K562 (cell line): ENCODE data around the gene SEC31A. TPM values are rescaled to one million over a fixed set of nuclear protein-coding genes. Genes with fewer than 3 reads are reported as not detected.

Experiments
- ARNT ChIP-seq, 2 experiments: fragments of 450-650 bp; IDR thresholded peaks; 2 replicates each; pipeline ENCODE4 v1.6.1; 2016; ENCODE audit warnings: mild to moderate bottlenecking in 1 of 2
- BRD4 ChIP-seq: fragments of 200-600 bp; sonication (generic); IDR thresholded peaks from 2 replicates; pipeline ENCODE4 v1.6.1; 2017; ENCODE audit warnings: inconsistent platforms
- FOS ChIP-seq: IDR thresholded peaks from 3 replicates; pipeline ENCODE4 v1.6.1; 2011; ENCODE audit not compliant: insufficient read length; ENCODE audit errors: extremely low read depth
- ID3 ChIP-seq, 2 experiments: fragments of 250-450 bp in 1 of 2; fragments of 450-650 bp in 1 of 2; sonication (Bioruptor Pico) in 1 of 2; IDR thresholded peaks; 2 replicates each; pipeline versions ENCODE4 v1.6.1 to v1.8.0; 2016 to 2021; ENCODE audit warnings: mild to moderate bottlenecking in 2 of 2, moderate library complexity in 2 of 2, missing compliant biosample characterization in 1 of 2, missing genetic modification characterization in 1 of 2
- JUND ChIP-seq, 2 experiments: IDR thresholded peaks; 2 replicates in 1 of 2; 3 replicates in 1 of 2; pipeline ENCODE4 v1.6.1; 2011; ENCODE audit warnings: borderline replicate concordance in 2 of 2, low read depth in 2 of 2, low read length in 2 of 2, improper control_type of control experiment in 1 of 2, missing biosample characterization in 1 of 2, missing genetic modification characterization in 1 of 2, missing genetic modification reagents in 1 of 2
- KLF13 ChIP-seq: fragments of 450-650 bp; IDR thresholded peaks from 2 replicates; pipeline ENCODE4 v1.6.1; 2016; ENCODE audit warnings: missing genetic modification characterization, low read depth, mild to moderate bottlenecking, missing compliant biosample characterization, moderate library complexity, borderline replicate concordance
- PHF20 ChIP-seq: fragments of 450-650 bp; IDR thresholded peaks from 2 replicates; pipeline ENCODE4 v1.6.1; 2018; ENCODE audit not compliant: partially characterized antibody
- RBM25 ChIP-seq: fragments of 200-400 bp; formaldehyde crosslinking; IDR thresholded peaks from 2 replicates; pipeline ENCODE4 v1.6.1; 2018; ENCODE audit warnings: low read length, low read depth, moderate library complexity; ENCODE audit not compliant: severe bottlenecking
- RFX7 ChIP-seq: fragments of 250-450 bp; sonication (Bioruptor Pico); IDR thresholded peaks from 2 replicates; pipeline ENCODE4 v1.5.1; 2021; ENCODE audit warnings: mild to moderate bottlenecking
- RREB1 ChIP-seq: fragments of 250-450 bp; sonication (Bioruptor Pico); IDR thresholded peaks from 2 replicates; pipeline ENCODE4 v1.4.0; 2020
- SIN3A ChIP-seq, 2 experiments: fragments of 150-350 bp in 1 of 2; IDR thresholded peaks; 2 replicates each; pipeline ENCODE4 v1.6.1; 2011 to 2016; ENCODE audit warnings: borderline replicate concordance in 2 of 2, low read depth in 2 of 2, low read length in 2 of 2, mild to moderate bottlenecking in 2 of 2, moderate library complexity in 2 of 2; ENCODE audit not compliant: control insufficient read depth in 1 of 2
- SMC3 ChIP-seq: conservative IDR thresholded peaks from 2 replicates; pipeline ENCODE4 v1.6.1; 2011; ENCODE audit warnings: low read depth, low read length, improper control_type of control experiment; ENCODE audit not compliant: insufficient read depth
- SPI1 ChIP-seq: IDR thresholded peaks from 2 replicates; pipeline ENCODE4 v1.6.1; 2011; ENCODE audit warnings: low read depth, low read length, control low read depth, borderline replicate concordance
- SRSF1 ChIP-seq: fragments of 200-400 bp; formaldehyde crosslinking; IDR thresholded peaks from 2 replicates; pipeline ENCODE4 v1.6.1; 2017; ENCODE audit warnings: mild to moderate bottlenecking, low read depth, low read length, moderate library complexity
- USF2 ChIP-seq: sonication (generic); formaldehyde crosslinking; IDR thresholded peaks from 2 replicates; pipeline ENCODE4 v1.5.0; 2020; ENCODE audit warnings: missing genetic modification reagents
- ZNF324 ChIP-seq: fragments of 250-450 bp; sonication (Bioruptor Pico); IDR thresholded peaks from 2 replicates; pipeline ENCODE4 v1.4.0; 2020; ENCODE audit warnings: mild to moderate bottlenecking
- polyA plus RNA-seq, 8 experiments: library from polyadenylated mRNA; depleted of rRNA in 4 of 8; stranded (reverse) in 5 of 8; unstranded in 3 of 8; fragments of >200 nt; fragmentation: Nextera tagmentation in 2 of 8; fragmentation: Illumina TruSeq in 1 of 8; extraction: Ambion mirVana in 2 of 8; extraction: Trizol in 1 of 8; gene quantifications; 2 replicates each; pipeline versions ENCODE4 v1.2.1 to v1.2.3, GENCODE V29; 2011 to 2014; ENCODE audit warnings: inconsistent platforms in 1 of 8, missing spikeins in 1 of 8
- total RNA-seq, 7 experiments: library from RNA; depleted of rRNA in 6 of 7; stranded (reverse); fragments of >200 nt in 6 of 7; fragmentation: Illumina TruSeq in 2 of 7; extraction: Trizol in 2 of 7; gene quantifications; 2 replicates each; pipeline versions ENCODE4 v1.2.1 to v1.2.3, GENCODE V29; 2011 to 2021; ENCODE audit warnings: low replicate concordance in 1 of 7
- TF ChIP-seq, protein P1 (sequence below), 2 experiments: IDR thresholded peaks; 2 replicates each; pipeline ENCODE4 v1.6.1; 2011; ENCODE audit warnings: borderline replicate concordance in 1 of 2, control low read depth in 1 of 2, low read depth in 1 of 2, low read length in 1 of 2, mild to moderate bottlenecking in 1 of 2, mixed read lengths in 1 of 2, moderate library complexity in 1 of 2; ENCODE audit not compliant: insufficient read depth in 1 of 2, insufficient read length in 1 of 2, poor library complexity in 1 of 2, severe bottlenecking in 1 of 2; ENCODE audit errors: extremely low read depth in 1 of 2

SEC31A gene
- total and polyA plus RNA-seq, 9 of the 15 experiments (the other 6 are each of a cell fraction or from before 2014, with no cell fraction given): 78.9 to 241 (median 173) TPM

DNA sequence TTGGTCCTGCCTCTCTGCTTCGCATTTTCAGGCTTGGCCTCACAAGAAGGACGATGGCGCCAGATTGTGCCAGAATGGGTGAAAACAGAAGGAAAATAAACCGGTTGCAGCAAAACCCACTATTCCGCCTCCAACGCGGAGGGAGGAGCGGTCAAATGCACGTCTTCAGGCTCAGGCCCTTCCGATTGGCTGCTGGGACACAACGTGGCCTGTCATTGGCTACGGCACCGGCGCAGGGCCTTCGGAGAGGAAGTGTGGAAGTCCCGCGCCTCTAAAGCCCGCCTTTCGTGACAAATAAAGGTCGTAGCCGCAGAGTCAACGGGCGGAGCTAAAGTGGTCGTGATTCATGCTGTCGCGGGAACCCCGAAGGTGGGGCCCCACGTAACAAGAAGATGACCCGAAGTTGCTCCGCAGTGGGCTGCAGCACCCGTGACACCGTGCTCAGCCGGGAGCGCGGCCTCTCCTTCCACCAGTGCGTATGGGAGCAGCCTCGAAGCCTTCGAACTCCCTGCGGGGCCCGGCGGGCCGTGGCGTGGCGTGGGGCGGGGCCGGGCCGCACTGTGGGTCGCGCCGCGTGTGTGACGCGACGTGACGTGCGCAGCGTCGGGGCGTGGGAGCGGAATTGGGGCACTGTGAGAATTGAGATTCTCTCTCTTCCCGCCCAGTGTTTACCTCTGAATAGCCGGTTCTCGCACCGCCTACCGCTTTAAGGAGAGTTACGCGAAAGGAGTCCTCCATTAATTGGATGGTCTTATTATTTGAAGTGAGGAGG lies 9.6 kb upstream of the SEC31A start, which contains the start of gene THAP9 (continued):
- TF ChIP-seq ID3 (CRISPR knock-in tag; IDR thresholded peaks at IDR 0.05) (no peak), ID3 (tag; IDR thresholded peaks at IDR 0.05) (peak; percentile 90), BRD4 (peak; percentile 58; the same call in 1 of the 2 replicates), ZNF324 (CRISPR knock-in tag) (no peak), SMC3 (no peak), SIN3A (IDR thresholded peaks at IDR 0.05; ENCODE audit: borderline replicate concordance in 2 of 2, control insufficient read depth in 1 of 2, low read depth in 2 of 2, low read length in 2 of 2) (peak in 1 of 2 experiments; percentile 53; a peak in 2 of 4 replicates), SPI1 (peak; percentile 94), FOS (peak; percentile 97), PHF20 (peak; percentile 39), SRSF1 (no peak), RREB1 (CRISPR knock-in tag) (peak; percentile 35; the same call in 1 of the 2 replicates), USF2 (CRISPR knock-in tag) (no peak), KLF13 (peak; percentile 81), RFX7 (no peak), ARNT (IDR thresholded peaks at IDR 0.05) (peak in 1 of 2 experiments; percentile 89; a peak in 3 of 4 replicates), JUND (IDR thresholded peaks at IDR 0.05; ENCODE audit: borderline replicate concordance, low read depth, low read length) (peak; percentile 65), JUND (tag; IDR thresholded peaks at IDR 0.05; ENCODE audit: borderline replicate concordance, low read depth, low read length) (peak; percentile 23; the same call in 2 of the 3 replicates), RBM25 (peak; percentile 81)
- TF ChIP-seq, protein P1, sequence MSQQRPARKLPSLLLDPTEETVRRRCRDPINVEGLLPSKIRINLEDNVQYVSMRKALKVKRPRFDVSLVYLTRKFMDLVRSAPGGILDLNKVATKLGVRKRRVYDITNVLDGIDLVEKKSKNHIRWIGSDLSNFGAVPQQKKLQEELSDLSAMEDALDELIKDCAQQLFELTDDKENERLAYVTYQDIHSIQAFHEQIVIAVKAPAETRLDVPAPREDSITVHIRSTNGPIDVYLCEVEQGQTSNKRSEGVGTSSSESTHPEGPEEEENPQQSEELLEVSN (IDR thresholded peaks at IDR 0.05; ENCODE audit: borderline replicate concordance in 1 of 2, extremely low read depth in 1 of 2, insufficient read depth in 1 of 2, insufficient read length in 1 of 2, low read depth in 1 of 2, low read length in 1 of 2, poor library complexity in 1 of 2, severe bottlenecking in 1 of 2): peak; percentile 59 to 79
